ENCODE data around the gene PACRG.

The PACRG gene

DNA sequence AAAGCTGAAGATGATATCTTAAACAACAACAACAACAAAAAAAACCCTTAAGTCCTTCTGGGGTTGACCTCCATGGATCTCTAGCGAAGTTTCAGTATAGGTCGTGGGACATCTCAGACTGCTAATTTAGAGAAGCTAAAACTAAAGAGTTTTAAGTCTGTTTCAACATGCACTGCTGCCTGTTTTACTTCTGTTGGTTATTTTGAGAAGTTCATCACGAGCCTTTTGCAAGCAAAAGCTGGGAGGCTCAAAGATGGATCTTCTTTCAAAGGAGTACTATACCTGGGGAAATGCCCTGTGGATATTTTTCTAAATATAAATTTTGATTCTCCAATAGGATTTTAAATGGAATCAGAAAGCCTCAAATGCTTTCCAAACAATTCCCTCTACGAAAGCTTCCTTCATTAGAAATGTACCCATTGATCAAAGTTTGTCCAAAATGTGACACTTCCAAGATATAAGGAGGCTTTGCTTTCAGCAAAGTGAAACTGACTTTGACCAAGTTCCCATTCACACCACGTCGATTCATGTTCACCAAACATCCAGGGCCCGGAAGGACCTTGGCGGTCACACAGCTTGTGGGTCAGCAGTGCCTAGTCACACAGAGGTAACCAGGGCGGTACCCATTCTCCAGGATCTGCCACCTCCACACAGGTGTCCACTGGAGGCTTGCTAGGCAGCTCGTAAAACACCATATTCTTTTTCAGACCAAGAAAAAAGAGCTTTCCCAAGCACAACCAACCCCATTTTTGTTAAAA lies 592.0 kb downstream of the PACRG start:
- TF ChIP-seq REST (IDR thresholded peaks at IDR 0.05; ENCODE audit: insufficient read depth in 1 of 2, low read depth in 2 of 2, low read length in 2 of 2) (no peak), FOXP2 (optimal IDR thresholded peaks at IDR 0.05; ENCODE audit: borderline replicate concordance, extremely low read depth, extremely low read length, insufficient read depth) (no peak), TAF1 (IDR thresholded peaks at IDR 0.05; ENCODE audit: borderline replicate concordance, insufficient read depth, low read length) (no peak), SIN3A (IDR thresholded peaks at IDR 0.05; ENCODE audit: borderline replicate concordance, insufficient read depth, low read length) (no peak), POLR2AphosphoS5 (IDR thresholded peaks at IDR 0.05; ENCODE audit: low read depth, low read length) (no peak)

DNA sequence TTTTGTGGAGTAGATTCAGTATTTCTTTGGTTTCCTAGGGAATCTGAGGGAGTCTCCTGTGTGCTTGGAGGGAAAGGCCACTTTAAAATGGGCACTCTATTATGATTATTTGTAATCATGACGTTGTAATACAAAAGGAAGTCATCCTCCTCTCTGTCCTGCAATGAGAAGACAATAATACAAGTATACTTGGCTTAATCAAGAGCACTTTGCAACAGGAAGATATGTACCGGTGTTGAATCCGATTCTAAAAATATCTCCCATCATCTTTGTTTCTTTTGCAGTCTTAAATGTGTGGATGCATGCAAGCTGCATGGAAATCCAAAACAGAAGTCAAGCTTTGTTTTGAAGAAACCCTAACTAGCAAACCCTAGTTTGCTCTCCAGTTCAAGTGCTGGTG lies 592.6 kb downstream of the PACRG start:
- TF ChIP-seq FOXP2 (optimal IDR thresholded peaks at IDR 0.05; ENCODE audit: borderline replicate concordance, extremely low read depth, extremely low read length, insufficient read depth) (no peak), REST (IDR thresholded peaks at IDR 0.05; ENCODE audit: insufficient read depth in 1 of 2, low read depth in 2 of 2, low read length in 2 of 2) (no peak), SIN3A (IDR thresholded peaks at IDR 0.05; ENCODE audit: borderline replicate concordance, insufficient read depth, low read length) (no peak), POLR2AphosphoS5 (IDR thresholded peaks at IDR 0.05; ENCODE audit: low read depth, low read length) (no peak), TAF1 (IDR thresholded peaks at IDR 0.05; ENCODE audit: borderline replicate concordance, insufficient read depth, low read length) (no peak)

DNA sequence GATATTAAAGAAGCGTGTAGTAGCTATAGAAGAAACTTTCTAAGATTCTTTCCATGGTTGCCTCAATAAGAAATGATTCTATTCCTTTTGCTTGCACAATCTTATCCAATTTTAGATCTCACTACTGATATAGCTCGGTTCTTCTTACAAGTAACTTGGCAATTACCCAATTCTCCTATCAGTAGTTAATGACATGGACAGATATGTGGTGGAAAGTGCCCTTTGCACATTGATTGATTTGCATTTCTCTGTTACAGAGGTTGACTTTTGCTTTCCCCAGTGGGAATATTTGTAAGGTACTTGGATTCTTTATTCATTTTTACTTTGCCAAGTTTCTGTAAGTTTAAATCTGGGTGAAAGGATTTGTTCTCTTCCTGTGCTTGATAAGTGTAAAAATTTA lies 593.0 kb downstream of the PACRG start:
- no peak for TF ChIP-seq SIN3A (IDR thresholded peaks at IDR 0.05; ENCODE audit: borderline replicate concordance, insufficient read depth, low read length)
- TF ChIP-seq REST (IDR thresholded peaks at IDR 0.05; ENCODE audit: insufficient read depth in 1 of 2, low read depth in 2 of 2, low read length in 2 of 2): no peak
- TF ChIP-seq FOXP2 (optimal IDR thresholded peaks at IDR 0.05; ENCODE audit: borderline replicate concordance, extremely low read depth, extremely low read length, insufficient read depth): no peak
- TF ChIP-seq TAF1 (IDR thresholded peaks at IDR 0.05; ENCODE audit: borderline replicate concordance, insufficient read depth, low read length): no peak
- no peak for TF ChIP-seq POLR2AphosphoS5 (IDR thresholded peaks at IDR 0.05; ENCODE audit: low read depth, low read length)

- no peak for TF ChIP-seq FOXP2 (optimal IDR thresholded peaks at IDR 0.05; ENCODE audit: borderline replicate concordance, extremely low read depth, extremely low read length, insufficient read depth)
- no peak for TF ChIP-seq TAF1 (IDR thresholded peaks at IDR 0.05; ENCODE audit: borderline replicate concordance, insufficient read depth, low read length)
- no peak for TF ChIP-seq SIN3A (IDR thresholded peaks at IDR 0.05; ENCODE audit: borderline replicate concordance, insufficient read depth, low read length)
- no peak for TF ChIP-seq REST (IDR thresholded peaks at IDR 0.05; ENCODE audit: insufficient read depth in 1 of 2, low read depth in 2 of 2, low read length in 2 of 2)
- no peak for TF ChIP-seq POLR2AphosphoS5 (IDR thresholded peaks at IDR 0.05; ENCODE audit: low read depth, low read length)
Measured at GRCh38 chr6:163321717-163322116, 593.9 kb downstream of the PACRG start.
